GM21515 (cell line): ENCODE data around the gene RPLP1.

Experiments used
- ATAC-seq: cut with Tn5 transposase; IDR thresholded peaks from one replicate; pipeline ENCODE4 v1.9.1; 2021; ENCODE audit not compliant: unreplicated experiment

RPLP1 gene

GRCh38 chr15:69452692-69453521 lies at the start of gene RPLP1:
Gene RPLP1 (plus strand): TSS chr15:69452818. CDS start chr15:69452949, 131 bp downstream.
- ATAC-seq, result peak; percentile 74

GRCh38 chr15:69403594-69403993 lies 49.0 kb upstream of the RPLP1 start:
- ATAC-seq, result no peak

GRCh38 chr15:69405110-69405509 lies 47.5 kb upstream of the RPLP1 start:
- no peak for ATAC-seq

DNA sequence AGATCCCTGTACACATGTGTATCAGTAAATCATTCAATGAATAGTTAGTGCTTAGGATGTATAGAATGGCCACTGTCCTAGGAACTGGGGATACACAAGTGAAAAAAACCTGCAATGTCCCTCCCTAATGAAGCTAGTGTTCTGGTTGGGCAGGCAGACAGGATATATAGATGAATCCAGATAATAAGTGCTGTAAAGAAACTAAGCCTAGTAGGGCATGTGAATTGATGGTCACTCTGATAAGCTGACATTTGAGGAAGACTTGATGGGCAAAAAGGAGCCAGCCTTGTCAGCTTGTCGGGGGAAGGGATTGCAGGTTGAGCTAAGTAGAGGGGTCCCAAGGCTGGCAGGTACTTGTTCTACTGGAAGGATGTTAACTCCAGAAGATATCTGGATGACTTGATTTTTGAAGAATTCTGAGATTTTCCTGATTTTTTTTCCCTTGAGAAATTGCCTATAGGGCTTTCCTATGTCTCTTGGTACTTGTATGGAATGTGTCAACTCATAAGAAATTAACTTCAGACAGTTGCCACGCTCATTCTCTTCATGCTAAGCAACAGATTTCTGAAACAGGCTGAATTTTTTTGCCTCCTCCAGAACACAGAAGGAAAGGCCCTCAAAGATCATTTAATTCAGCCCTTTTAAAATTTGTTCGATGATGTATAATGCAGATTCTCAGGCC lies 44.8 kb upstream of the RPLP1 start:
- ATAC-seq, result no peak

DNA sequence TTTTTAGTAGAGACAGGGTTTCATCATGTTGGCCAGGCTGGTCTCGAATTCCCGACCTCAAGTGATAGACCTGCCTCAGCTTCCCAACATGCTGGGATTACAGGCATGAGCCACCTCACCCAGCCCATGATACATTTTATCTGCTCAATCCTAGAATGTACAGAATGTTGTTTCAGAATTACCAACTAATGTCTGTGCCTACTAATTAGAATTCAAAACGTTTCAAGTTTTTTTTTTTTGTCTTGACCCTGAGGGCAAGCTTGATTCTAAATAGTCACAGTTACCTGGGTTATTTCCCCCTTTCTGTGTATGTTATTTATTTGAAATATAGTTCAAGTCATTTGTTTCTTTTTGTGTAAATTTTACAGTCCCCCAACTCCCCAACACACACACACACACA lies 43.8 kb upstream of the RPLP1 start:
- no peak for ATAC-seq

DNA sequence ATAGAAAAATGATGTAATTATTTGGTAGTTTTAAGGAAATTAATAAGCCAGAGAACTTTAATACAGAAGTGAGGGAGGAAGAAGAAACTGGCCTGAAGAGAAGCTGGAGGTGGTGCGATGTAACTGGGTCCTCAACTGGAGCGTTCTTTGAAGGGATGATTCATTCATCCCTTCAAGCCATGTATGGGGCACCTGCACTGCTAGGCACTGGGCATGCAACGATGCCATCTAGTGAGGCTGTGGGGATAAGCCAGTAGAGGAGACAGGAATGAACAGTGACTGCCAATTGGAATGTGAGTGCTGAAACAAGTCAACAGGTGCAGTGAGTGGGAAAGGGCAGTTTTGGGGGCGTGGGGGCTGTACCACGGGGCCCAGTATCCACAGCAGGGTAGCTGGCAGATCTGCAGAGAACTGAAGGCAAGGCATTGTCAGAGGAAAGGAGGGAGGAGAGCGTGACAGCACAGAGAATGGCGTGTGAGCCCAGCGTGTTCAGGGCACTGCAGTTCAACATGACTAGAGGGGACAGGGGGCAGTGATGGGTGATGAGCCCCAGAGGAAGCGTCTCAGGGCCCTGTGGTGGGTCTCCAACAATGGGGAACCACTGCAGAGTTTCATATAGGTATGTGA lies 42.3 kb upstream of the RPLP1 start:
- no peak for ATAC-seq

DNA sequence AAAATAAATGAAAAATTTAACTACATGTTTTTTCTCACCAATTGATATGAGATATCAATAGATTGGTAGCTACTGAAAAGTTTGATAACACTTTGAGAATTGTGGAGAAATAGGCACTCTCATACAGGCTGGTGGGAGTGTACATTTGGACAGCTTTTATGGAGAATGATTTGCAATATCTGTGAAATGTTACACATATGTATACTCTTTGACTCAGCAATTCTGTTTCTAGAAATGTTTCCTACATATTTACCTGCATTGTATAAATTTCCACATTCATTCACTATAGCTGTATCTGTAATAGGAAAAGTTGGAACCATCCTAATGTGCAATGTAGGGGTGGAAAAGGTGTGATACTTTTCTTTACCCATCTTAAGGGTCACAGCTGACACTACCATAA lies 40.3 kb upstream of the RPLP1 start:
- no peak for ATAC-seq

DNA sequence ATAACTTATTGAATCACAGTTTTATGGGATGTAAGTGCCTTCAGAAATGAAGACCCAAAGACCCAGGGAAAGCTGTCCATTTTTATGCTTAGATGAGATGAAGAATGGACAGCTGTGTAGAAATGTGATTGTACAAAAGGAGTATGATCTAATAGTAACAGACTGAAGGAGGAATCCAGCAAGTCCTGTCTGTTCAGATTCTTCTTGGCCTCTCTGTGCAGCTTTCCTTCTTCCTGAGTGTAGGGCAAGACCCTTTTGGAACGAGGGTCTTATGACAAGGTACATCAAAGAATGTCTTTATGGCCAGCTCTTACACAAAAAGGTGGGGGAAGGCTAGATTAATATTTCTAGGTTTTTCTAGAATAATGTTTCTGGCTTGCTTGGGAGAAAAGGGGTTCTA lies 39.9 kb upstream of the RPLP1 start:
- ATAC-seq, result no peak

GRCh38 chr15:69413822-69414700 lies 38.6 kb upstream of the RPLP1 start, which contains the start of gene KIF23:
Gene KIF23 (plus strand): TSS chr15:69414349. CDS start chr15:69414466, 117 bp downstream.
- ATAC-seq, result peak; percentile 90

GRCh38 chr15:69414701-69415167 lies 37.9 kb upstream of the RPLP1 start:
- peak; percentile 33 for ATAC-seq

- no peak for ATAC-seq
Observed at GRCh38 chr15:69415381-69415780, 37.2 kb upstream of the RPLP1 start.

DNA sequence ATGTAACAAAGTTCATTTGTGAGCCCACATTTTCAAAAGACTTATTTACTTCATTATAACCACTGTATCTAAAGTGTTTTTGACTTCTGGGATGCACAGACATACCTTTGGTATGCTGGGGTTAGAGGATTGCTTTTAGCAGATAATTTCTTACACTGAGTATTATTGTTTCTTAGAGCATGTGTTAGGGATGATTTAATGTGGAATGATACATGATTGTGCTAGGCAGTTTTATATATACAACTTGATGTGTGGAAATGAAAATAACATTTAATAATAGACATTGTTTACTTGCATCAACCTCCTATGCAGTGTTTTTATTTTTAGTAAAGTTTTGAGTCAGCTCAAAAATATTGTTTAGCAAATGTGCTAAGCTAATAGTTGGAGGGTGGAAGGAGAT lies 35.0 kb upstream of the RPLP1 start:
- no peak for ATAC-seq

- no peak for ATAC-seq
Observed at GRCh38 chr15:69421498-69421897, 31.1 kb upstream of the RPLP1 start.

GRCh38 chr15:69422336-69422895 lies 30.2 kb upstream of the RPLP1 start:
- no peak for ATAC-seq

- no peak for ATAC-seq
Observed at GRCh38 chr15:69424001-69424400, 28.6 kb upstream of the RPLP1 start.

- ATAC-seq, result no peak
Observed at GRCh38 chr15:69424748-69425413, 27.7 kb upstream of the RPLP1 start.

- ATAC-seq, result no peak
Observed at GRCh38 chr15:69433831-69434230, 18.8 kb upstream of the RPLP1 start.

DNA sequence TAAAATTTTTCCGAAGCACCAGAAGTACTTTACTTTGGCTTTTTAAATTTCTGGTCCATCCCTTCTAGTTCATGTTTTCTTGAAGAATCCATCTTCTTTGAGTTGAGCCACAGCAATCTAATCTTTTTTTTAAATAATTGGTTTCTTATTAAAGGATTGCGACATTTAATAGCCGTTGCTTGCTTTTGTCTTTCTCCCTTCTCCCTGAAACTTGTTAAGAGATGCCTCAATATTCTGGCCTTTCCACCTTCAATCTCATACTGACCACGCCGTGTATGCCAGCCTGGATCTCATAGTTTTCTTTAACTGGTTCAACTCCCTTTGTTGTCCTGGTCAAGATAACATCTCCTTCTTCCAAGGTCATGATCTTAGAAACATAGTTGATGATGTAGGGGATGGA lies 18.4 kb upstream of the RPLP1 start:
- ATAC-seq, result no peak

DNA sequence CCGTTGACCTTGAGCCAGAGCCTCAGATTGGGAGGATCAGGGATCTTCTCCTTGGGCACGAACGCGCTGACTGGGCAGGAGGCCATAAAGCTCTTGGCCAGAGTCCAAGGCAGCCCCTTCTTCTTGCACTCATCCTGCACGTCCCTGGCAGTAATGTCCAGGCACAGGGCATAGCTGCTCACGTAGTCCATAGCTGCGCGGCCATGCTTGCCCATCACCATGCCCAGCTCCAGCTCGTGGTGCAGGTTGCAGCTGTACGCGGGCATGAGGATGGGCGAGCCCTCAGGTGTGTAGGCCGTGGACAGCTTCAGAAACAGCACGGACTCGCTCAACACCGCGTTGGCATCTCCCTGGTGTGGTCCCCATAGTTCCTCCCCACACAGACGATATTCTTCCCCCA lies 17.9 kb upstream of the RPLP1 start:
- no peak for ATAC-seq

GRCh38 chr15:69435985-69436384 lies 16.6 kb upstream of the RPLP1 start:
- ATAC-seq, result no peak
